CD4-positive, alpha-beta T cell treated with Interleukin-15 for 4 hours (primary cell): Measurements from ENCODE around the gene ISM1.

Source experiments
- DNase-seq: peaks from one replicate; pipeline ENCODE4 v3.0.0-alpha.2; 2020; ENCODE audit warnings: low spot score

Gene ISM1

GRCh38 chr20:13256606-13257005, 35.5 kb downstream of the ISM1 start:
- DNase-seq, result no peak

GRCh38 chr20:13259921-13260320, 38.8 kb downstream of the ISM1 start:
- DNase-seq, result no peak

- DNase-seq, result no peak
Measured at GRCh38 chr20:13260650-13261279, 39.7 kb downstream of the ISM1 start.

- DNase-seq, result peak; percentile 61
Measured at GRCh38 chr20:13261460-13262301, 40.6 kb downstream of the ISM1 start.

- no peak for DNase-seq
Measured at GRCh38 chr20:13262302-13262650, 41.2 kb downstream of the ISM1 start.

- DNase-seq, result no peak
Measured at GRCh38 chr20:13262671-13263360, 41.7 kb downstream of the ISM1 start.

GRCh38 chr20:13263451-13263850, 42.4 kb downstream of the ISM1 start:
- no peak for DNase-seq

GRCh38 chr20:13264907-13265306, 43.8 kb downstream of the ISM1 start:
- DNase-seq, result no peak

- DNase-seq, result no peak
Measured at GRCh38 chr20:13265941-13266340, 44.9 kb downstream of the ISM1 start.

GRCh38 chr20:13267231-13267630, 46.2 kb downstream of the ISM1 start:
- no peak for DNase-seq

GRCh38 chr20:13268953-13269352, 47.9 kb downstream of the ISM1 start:
- no peak for DNase-seq

- no peak for DNase-seq
Measured at GRCh38 chr20:13270211-13270610, 49.1 kb downstream of the ISM1 start.

GRCh38 chr20:13271098-13271497, 50.0 kb downstream of the ISM1 start:
- no peak for DNase-seq

- no peak for DNase-seq
Measured at GRCh38 chr20:13271977-13272975, 51.2 kb downstream of the ISM1 start.

- no peak for DNase-seq
Measured at GRCh38 chr20:13274275-13274861, 53.3 kb downstream of the ISM1 start.

- DNase-seq, result no peak
Measured at GRCh38 chr20:13276945-13277541, 56.0 kb downstream of the ISM1 start.

- no peak for DNase-seq
Measured at GRCh38 chr20:13277663-13278295, 56.7 kb downstream of the ISM1 start.

- no peak for DNase-seq
Measured at GRCh38 chr20:13278812-13279570, 57.9 kb downstream of the ISM1 start.

- DNase-seq, result no peak
Measured at GRCh38 chr20:13280609-13281324, 59.7 kb downstream of the ISM1 start.
